PFSK-1 (cell line): ENCODE data around the gene RPL31.

Source experiments
- FOXP2 ChIP-seq: optimal IDR thresholded peaks from 2 replicates; pipeline ENCODE3; 2011; ENCODE audit warnings: borderline replicate concordance, control low read depth, inconsistent platforms; ENCODE audit not compliant: insufficient read depth; ENCODE audit errors: extremely low read length, extremely low read depth
- POLR2AphosphoS5 ChIP-seq: IDR thresholded peaks from 2 replicates; pipeline ENCODE4 v1.6.1; 2012; ENCODE audit warnings: low read depth, mild to moderate bottlenecking, control low read depth, low read length, moderate library complexity
- SIN3A ChIP-seq: IDR thresholded peaks from 2 replicates; pipeline ENCODE4 v1.6.1; 2012; ENCODE audit warnings: mild to moderate bottlenecking, low read length, moderate library complexity, borderline replicate concordance; ENCODE audit not compliant: insufficient read depth
- TAF1 ChIP-seq: IDR thresholded peaks from 2 replicates; pipeline ENCODE4 v1.6.1; 2012; ENCODE audit warnings: low read length, control low read depth, borderline replicate concordance; ENCODE audit not compliant: insufficient read depth
- TF ChIP-seq, protein P1 (sequence below), 2 experiments: IDR thresholded peaks; 2 replicates each; pipeline versions ENCODE4 v1.6.1 to v1.8.0; 2011 to 2012; ENCODE audit warnings: low read depth in 2 of 2, low read length in 2 of 2, control low read depth in 1 of 2, inconsistent platforms in 1 of 2, mild to moderate bottlenecking in 1 of 2, moderate library complexity in 1 of 2; ENCODE audit not compliant: insufficient read depth in 1 of 2

The RPL31 gene

DNA sequence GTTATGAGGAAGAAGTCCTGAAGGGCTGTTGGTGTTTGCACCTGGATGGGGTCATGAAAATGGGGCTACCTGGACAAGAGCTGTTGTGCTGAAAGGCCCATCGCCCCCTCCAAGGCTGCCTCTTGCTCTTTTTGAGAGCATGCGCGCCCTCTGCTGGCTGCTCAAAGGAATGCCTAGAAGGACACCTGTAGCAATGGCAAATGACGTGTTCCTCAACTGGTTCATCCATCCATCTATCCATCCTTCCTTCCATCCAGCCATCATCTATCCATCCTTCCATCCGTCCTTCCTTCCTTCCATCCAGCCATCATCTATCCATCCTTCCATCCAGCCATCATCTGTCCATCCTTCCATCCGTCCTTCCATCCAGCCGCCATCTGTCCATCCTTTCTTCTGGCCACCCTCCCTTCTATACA is 17.2 kb upstream of the RPL31 start:
- TF ChIP-seq POLR2AphosphoS5 (no peak), TAF1 (no peak), SIN3A (no peak)
- TF ChIP-seq, protein P1, sequence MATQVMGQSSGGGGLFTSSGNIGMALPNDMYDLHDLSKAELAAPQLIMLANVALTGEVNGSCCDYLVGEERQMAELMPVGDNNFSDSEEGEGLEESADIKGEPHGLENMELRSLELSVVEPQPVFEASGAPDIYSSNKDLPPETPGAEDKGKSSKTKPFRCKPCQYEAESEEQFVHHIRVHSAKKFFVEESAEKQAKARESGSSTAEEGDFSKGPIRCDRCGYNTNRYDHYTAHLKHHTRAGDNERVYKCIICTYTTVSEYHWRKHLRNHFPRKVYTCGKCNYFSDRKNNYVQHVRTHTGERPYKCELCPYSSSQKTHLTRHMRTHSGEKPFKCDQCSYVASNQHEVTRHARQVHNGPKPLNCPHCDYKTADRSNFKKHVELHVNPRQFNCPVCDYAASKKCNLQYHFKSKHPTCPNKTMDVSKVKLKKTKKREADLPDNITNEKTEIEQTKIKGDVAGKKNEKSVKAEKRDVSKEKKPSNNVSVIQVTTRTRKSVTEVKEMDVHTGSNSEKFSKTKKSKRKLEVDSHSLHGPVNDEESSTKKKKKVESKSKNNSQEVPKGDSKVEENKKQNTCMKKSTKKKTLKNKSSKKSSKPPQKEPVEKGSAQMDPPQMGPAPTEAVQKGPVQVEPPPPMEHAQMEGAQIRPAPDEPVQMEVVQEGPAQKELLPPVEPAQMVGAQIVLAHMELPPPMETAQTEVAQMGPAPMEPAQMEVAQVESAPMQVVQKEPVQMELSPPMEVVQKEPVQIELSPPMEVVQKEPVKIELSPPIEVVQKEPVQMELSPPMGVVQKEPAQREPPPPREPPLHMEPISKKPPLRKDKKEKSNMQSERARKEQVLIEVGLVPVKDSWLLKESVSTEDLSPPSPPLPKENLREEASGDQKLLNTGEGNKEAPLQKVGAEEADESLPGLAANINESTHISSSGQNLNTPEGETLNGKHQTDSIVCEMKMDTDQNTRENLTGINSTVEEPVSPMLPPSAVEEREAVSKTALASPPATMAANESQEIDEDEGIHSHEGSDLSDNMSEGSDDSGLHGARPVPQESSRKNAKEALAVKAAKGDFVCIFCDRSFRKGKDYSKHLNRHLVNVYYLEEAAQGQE (IDR thresholded peaks at IDR 0.05; ENCODE audit: insufficient read depth in 1 of 2, low read depth in 2 of 2, low read length in 2 of 2) = no peak

DNA sequence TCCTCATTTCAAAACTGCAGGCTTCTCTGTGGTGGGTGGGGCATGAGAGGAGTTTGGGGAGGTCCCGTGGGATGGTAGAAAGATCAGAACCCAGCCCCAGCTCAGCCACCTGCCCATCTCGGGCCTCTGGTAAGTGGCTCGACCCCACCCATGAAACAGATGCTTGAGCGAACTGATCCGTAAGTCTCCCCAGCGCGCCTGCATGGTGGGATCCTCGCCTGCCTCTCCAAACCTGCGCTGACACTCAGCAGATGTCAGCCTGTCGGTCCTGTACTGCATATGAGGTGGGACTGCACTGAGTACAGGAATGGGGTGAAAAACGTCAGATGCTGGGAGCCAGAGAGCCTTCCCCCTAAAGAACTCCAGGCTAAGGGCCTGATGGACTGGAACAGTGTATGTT is 15.9 kb upstream of the RPL31 start:
- no peak for TF ChIP-seq TAF1
- TF ChIP-seq FOXP2 = no peak
- TF ChIP-seq, protein P1 (IDR thresholded peaks at IDR 0.05; ENCODE audit: insufficient read depth in 1 of 2, low read depth in 2 of 2, low read length in 2 of 2) = no peak
- no peak for TF ChIP-seq POLR2AphosphoS5
- TF ChIP-seq SIN3A = no peak

DNA sequence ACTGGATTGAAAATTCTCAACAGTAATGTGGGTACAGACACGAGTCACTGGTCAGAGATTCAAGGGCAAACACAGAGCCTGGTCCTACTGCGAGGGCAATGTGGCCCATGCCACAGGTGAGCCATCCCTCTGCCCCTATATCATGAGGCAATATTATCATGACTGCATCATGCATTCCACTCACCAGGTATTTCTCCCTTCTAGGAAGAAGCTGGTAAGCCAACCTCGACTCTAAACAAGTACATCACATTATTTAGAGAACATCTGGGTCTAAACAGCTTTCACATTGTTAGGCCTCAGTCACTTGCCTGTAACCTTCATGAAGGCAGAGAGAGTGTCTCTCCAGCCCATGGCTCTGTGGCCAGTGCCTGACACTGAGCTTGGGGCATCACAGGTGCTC is 14.6 kb upstream of the RPL31 start:
- TF ChIP-seq, protein P1 (IDR thresholded peaks at IDR 0.05; ENCODE audit: insufficient read depth in 1 of 2, low read depth in 2 of 2, low read length in 2 of 2) = no peak
- TF ChIP-seq FOXP2 = no peak
- no peak for TF ChIP-seq TAF1
- no peak for TF ChIP-seq POLR2AphosphoS5
- TF ChIP-seq SIN3A = no peak

DNA sequence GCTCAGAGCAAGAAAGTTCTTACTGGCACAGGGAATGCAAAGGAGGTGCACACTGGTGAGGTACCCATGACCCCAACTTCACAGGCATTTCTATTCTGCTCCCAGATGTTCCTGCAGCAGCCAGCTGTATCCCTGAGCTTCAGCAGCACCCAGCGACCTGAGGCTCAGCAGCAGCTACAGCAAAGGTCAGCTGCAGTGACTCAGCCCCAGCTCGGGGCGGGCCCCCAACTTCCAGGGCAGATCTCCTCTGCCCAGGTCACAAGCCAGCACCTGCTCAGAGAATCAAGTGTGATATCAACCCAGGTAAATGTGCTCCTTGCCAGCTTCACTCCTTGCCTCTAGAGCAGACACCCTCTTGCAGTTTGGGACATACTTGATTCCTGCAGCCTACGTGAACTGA is 14.1 kb upstream of the RPL31 start:
- TF ChIP-seq POLR2AphosphoS5 = no peak

DNA sequence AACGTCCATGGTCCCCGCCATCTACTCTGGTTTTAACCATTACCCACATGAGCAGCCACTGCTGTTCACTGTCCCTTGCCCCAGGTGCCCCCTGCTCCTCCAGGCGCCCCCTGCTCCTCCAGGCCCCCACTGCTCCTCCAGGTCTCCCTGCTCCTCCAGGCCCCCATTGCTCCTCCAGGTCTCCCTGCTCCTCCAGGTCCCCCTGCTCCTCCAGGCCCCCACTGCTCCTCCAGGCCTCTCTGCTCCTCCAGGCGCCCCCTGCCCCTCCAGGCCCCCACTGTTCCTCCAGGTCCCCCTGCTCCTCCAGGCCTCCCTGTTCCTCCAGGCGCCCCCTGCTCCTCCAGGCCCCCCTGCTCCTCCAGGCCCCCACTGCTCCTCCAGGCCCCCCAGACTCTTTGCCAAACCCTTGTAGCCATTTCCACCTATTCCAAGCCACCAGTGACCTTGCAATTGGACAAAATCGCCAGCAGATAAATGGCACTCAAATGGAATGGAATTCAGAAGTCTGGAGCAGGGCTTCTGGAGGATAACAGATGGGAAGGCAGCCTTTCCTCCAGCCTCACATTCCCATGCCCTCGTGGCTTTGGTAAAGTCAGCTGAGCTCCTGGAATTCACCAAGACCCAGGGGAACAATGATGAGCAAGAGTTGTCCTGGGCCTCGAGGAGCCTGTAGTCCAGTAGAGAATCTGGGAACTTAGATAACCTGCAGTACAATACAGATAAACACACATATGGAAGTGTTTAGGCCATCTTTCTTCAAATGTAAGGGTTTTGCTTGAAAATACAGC is 13.3 kb upstream of the RPL31 start:
- TF ChIP-seq POLR2AphosphoS5 (no peak), SIN3A (no peak), TAF1 (no peak), FOXP2 (no peak)
- TF ChIP-seq, protein P1 (IDR thresholded peaks at IDR 0.05; ENCODE audit: insufficient read depth in 1 of 2, low read depth in 2 of 2, low read length in 2 of 2) = no peak
